Fibroblast of lung (primary cell): ENCODE data around the gene ARHGEF7. TPM values are rescaled to one million over a fixed set of nuclear protein-coding genes. Genes with fewer than 3 reads are reported as not detected.

Experiments used
- DNase-seq, 2 donors: peaks; one replicate each; pipeline versions ENCODE4 v3.0.0 to v3.0.0-alpha.2; 2010; ENCODE audit warnings: low read depth in 2 of 2
- H2AFZ ChIP-seq: 2 replicates; pipeline ENCODE4 v1.5.1; 2012; ENCODE audit warnings: low read length, control low read depth, inconsistent platforms
- H3K27ac ChIP-seq: 2 replicates; pipeline ENCODE4 v1.5.1; 2011; ENCODE audit warnings: low read length, control low read depth; ENCODE audit not compliant: insufficient read depth
- H3K27me3 ChIP-seq: 2 replicates; pipeline ENCODE4 v1.5.1; 2011; ENCODE audit warnings: mild to moderate bottlenecking, low read length; ENCODE audit not compliant: control insufficient read depth, insufficient read depth
- H3K36me3 ChIP-seq: 2 replicates; pipeline ENCODE4 v1.5.1; 2011; ENCODE audit warnings: low read length; ENCODE audit not compliant: control insufficient read depth, insufficient read depth
- H3K4me1 ChIP-seq: 2 replicates; pipeline ENCODE4 v1.5.1; 2011; ENCODE audit warnings: low read length; ENCODE audit not compliant: control insufficient read depth, insufficient read depth; ENCODE audit errors: extremely low read depth
- H3K4me2 ChIP-seq: 2 replicates; pipeline ENCODE4 v1.5.1; 2011; ENCODE audit warnings: low read length, control low read depth; ENCODE audit not compliant: insufficient read depth; ENCODE audit errors: extremely low read depth
- H3K4me3 ChIP-seq, 4 experiments: fragments of 200-600 bp in 1 of 4; sonication (generic) in 1 of 4; replicated peaks in 1 of 4; 2 replicates each; pipeline ENCODE4 v1.5.1; 2011 to 2016; ENCODE audit warnings: low read length in 4 of 4, low read depth in 3 of 4, mild to moderate bottlenecking in 3 of 4, control low read depth in 2 of 4, inconsistent platforms in 1 of 4, mixed read lengths in 1 of 4; ENCODE audit not compliant: insufficient read depth in 1 of 4; ENCODE audit errors: control extremely low read depth in 1 of 4
- H3K79me2 ChIP-seq: 2 replicates; pipeline ENCODE4 v1.5.1; 2012; ENCODE audit warnings: mild to moderate bottlenecking, low read length, inconsistent platforms; ENCODE audit not compliant: control insufficient read depth, insufficient read depth
- H3K9ac ChIP-seq: 2 replicates; pipeline ENCODE4 v1.5.1; 2011; ENCODE audit warnings: mild to moderate bottlenecking, low read length, control low read depth; ENCODE audit not compliant: insufficient read depth
- H3K9me3 ChIP-seq: 2 replicates; pipeline ENCODE4 v1.5.1; 2012; ENCODE audit warnings: low read depth, low read length; ENCODE audit not compliant: control insufficient read depth, insufficient read depth
- H4K20me1 ChIP-seq: 2 replicates; pipeline ENCODE4 v1.5.1; 2011; ENCODE audit warnings: low read length; ENCODE audit not compliant: control insufficient read depth, insufficient read depth; ENCODE audit errors: extremely low read depth
- CTCF ChIP-seq, 2 donors: IDR thresholded peaks in 1 of 2; conservative IDR thresholded peaks in 1 of 2; 1 replicate in 1 of 2; 2 replicates in 1 of 2; pipeline ENCODE4 v1.5.1; 2011 to 2012; ENCODE audit warnings: low read length in 2 of 2, control low read depth in 1 of 2, inconsistent platforms in 1 of 2, low read depth in 1 of 2, mild to moderate bottlenecking in 1 of 2
- EZH2 ChIP-seq: IDR thresholded peaks from 2 replicates; pipeline ENCODE4 v1.5.1; 2012; ENCODE audit warnings: low read length, control low read depth, mild to moderate bottlenecking; ENCODE audit errors: missing control alignments
- polyA plus RNA-seq, 2 donors: library from polyadenylated mRNA; depleted of rRNA in 1 of 2; stranded (reverse) in 1 of 2; unstranded in 1 of 2; fragments of >200 nt; gene quantifications; 2 replicates each; pipeline ENCODE4 v1.2.1, GENCODE V29; 2011 to 2012; ENCODE audit warnings: missing spikeins in 1 of 2
- total RNA-seq: library from RNA; depleted of rRNA; stranded (reverse); fragments of >200 nt; gene quantifications from 2 replicates; pipeline ENCODE4 v1.2.1, GENCODE V29; 2014

The ARHGEF7 gene
- total and polyA plus RNA-seq, 2 donors (not counting 1 experiment from before 2014, with no cell fraction given): 29.1 to 42.8 TPM

- no peak for DNase-seq
- Histone ChIP-seq H3K36me3 (no peaks in the 10 kb centered on the region), H3K4me1 (no peaks in the 10 kb centered on the region), H3K27me3 (no peaks in the 10 kb centered on the region), H2AFZ (no peak overlapping the region), H3K4me3 (no peak overlapping the region), H3K27ac (no peak overlapping the region), H3K4me2 (no peak overlapping the region), H4K20me1 (no peaks in the 10 kb centered on the region), H3K9me3 (no peaks in the 10 kb centered on the region), H3K79me2 (no peaks in the 10 kb centered on the region), H3K9ac (no peak overlapping the region)
- TF ChIP-seq EZH2 (no peak), CTCF (conservative IDR thresholded peaks at IDR 0.05 in 1 of 2, IDR thresholded peaks at IDR 0.05 in 1 of 2; ENCODE audit: low read depth in 1 of 2, low read length in 2 of 2) (no peak)
These were observed 238.4 kb downstream of the ARHGEF7 start for GRCh38 chr13:111353508-111353907.

GRCh38 chr13:111354789-111355188 is 239.7 kb downstream of the ARHGEF7 start:
- Histone ChIP-seq H3K9me3 (no peaks in the 10 kb centered on the region), H3K27ac (no peak overlapping the region), H3K4me1 (no peaks in the 10 kb centered on the region), H3K9ac (no peak overlapping the region), H2AFZ (no peak overlapping the region), H4K20me1 (no peaks in the 10 kb centered on the region), H3K79me2 (no peaks in the 10 kb centered on the region), H3K4me2 (no peak overlapping the region), H3K27me3 (no peaks in the 10 kb centered on the region), H3K36me3 (no peaks in the 10 kb centered on the region), H3K4me3 (no peak overlapping the region)
- TF ChIP-seq CTCF (conservative IDR thresholded peaks at IDR 0.05 in 1 of 2, IDR thresholded peaks at IDR 0.05 in 1 of 2; ENCODE audit: low read depth in 1 of 2, low read length in 2 of 2) (no peak), EZH2 (no peak)
- DNase-seq: no peak

Other genes with a start within 250 kb of the ARHGEF7 start
- gene ANKRD10, start 200.2 kb upstream of the ARHGEF7 start, total RNA-seq: 106 and 130 TPM in 2 replicates
- 25.5 and 29.5 TPM in 2 replicates for gene ANKRD10, start 200.2 kb upstream of the ARHGEF7 start, polyA plus RNA-seq
- 0.51 and 1.7 TPM in 2 replicates for gene TEX29, start 205.3 kb downstream of the ARHGEF7 start, total RNA-seq
- gene TEX29, start 205.3 kb downstream of the ARHGEF7 start, polyA plus RNA-seq: 0.66 and 1.5 TPM in 2 replicates